Aorta (tissue), 5 donors: ENCODE measurements around the gene NEDD8. TPM values are rescaled to one million over a fixed set of nuclear protein-coding genes. Genes with fewer than 3 reads are reported as not detected.

Experiments used
- ATAC-seq: fragments of 200-7000 bp; cut with Tn5 transposase; one replicate; pipeline ENCODE4 v1.9.1; 2022; ENCODE audit warnings: moderate library complexity; ENCODE audit not compliant: low FRiP score
- DNase-seq, 2 donors: peaks; one replicate each; pipeline ENCODE4 v3.0.0-alpha.2; 2020
- H3K27ac ChIP-seq, 2 donors: one replicate each; pipeline ENCODE4 v1.5.1; 2013; ENCODE audit warnings: low read length in 2 of 2, mild to moderate bottlenecking in 2 of 2, moderate library complexity in 2 of 2, control low read depth in 1 of 2, inconsistent platforms in 1 of 2, low read depth in 1 of 2
- H3K27me3 ChIP-seq, 2 donors: one replicate each; pipeline ENCODE4 v1.6.1; 2013; ENCODE audit warnings: control low read depth in 1 of 2, low read length in 1 of 2, mild to moderate bottlenecking in 1 of 2, moderate library complexity in 1 of 2; ENCODE audit not compliant: insufficient read depth in 2 of 2, control insufficient read depth in 1 of 2
- H3K36me3 ChIP-seq, 2 donors: one replicate each; pipeline ENCODE4 v1.6.1; 2013; ENCODE audit warnings: control low read depth in 1 of 2, low read length in 1 of 2, mild to moderate bottlenecking in 1 of 2; ENCODE audit not compliant: insufficient read depth in 2 of 2, control insufficient read depth in 1 of 2
- H3K4me1 ChIP-seq, 2 donors: one replicate each; pipeline ENCODE4 v1.6.1; 2013; ENCODE audit warnings: low read length in 2 of 2, control low read depth in 1 of 2, mild to moderate bottlenecking in 1 of 2, moderate library complexity in 1 of 2; ENCODE audit not compliant: insufficient read depth in 2 of 2, control insufficient read depth in 1 of 2
- H3K4me3 ChIP-seq, 2 donors: one replicate each; pipeline ENCODE4 v1.5.1; 2013; ENCODE audit warnings: low read length in 2 of 2, control low read depth in 1 of 2, mild to moderate bottlenecking in 1 of 2
- H3K9me3 ChIP-seq: one replicate; pipeline ENCODE4 v1.6.1; 2013; ENCODE audit warnings: mild to moderate bottlenecking, low read length; ENCODE audit not compliant: control insufficient read depth
- WGBS, 2 donors: extraction: QIAGEN DNeasy Blood & Tissue Kit; methylation state at CpG; one replicate each; pipeline ENCODE4 v1.1.7; 2013; 5-methylcytosine and 5-hydroxymethylcytosine counted together
- intact Hi-C, 2 donors: fragments of 100-400 bp; cut with DNase I; formaldehyde crosslinking; loops; one replicate each; pipeline versions ENCODE4 v1.14.2 to v1.15.0; 2022
- polyA plus RNA-seq, 2 donors: library from polyadenylated mRNA; stranded (reverse); fragments of 200-250 nt; gene quantifications; one replicate each; pipeline ENCODE4 v1.2.3, GENCODE V29; 2013
- total RNA-seq, 2 donors: library from RNA; stranded (reverse); fragmentation: NEBNext Ultra II Directional; extraction: Animal tissue kit (Norgen Biotek cat#: 25700); gene quantifications; one replicate each; pipeline ENCODE4 v1.2.1, GENCODE V29; 2021
- donor health status: healthy with polysubstance abuse.
- donor health status: Bipolar disorder and iron deficiency.
- donor health status: DM: no; HTN: no; CAD: no.
- donor health status: DM: no; HTN: no; CAD: no.
- donor health status: DM: yes; HTN: yes; CAD: no.

NEDD8 gene
- total and polyA plus RNA-seq, 4 donors = 122 to 345 (median 172) TPM

DNA sequence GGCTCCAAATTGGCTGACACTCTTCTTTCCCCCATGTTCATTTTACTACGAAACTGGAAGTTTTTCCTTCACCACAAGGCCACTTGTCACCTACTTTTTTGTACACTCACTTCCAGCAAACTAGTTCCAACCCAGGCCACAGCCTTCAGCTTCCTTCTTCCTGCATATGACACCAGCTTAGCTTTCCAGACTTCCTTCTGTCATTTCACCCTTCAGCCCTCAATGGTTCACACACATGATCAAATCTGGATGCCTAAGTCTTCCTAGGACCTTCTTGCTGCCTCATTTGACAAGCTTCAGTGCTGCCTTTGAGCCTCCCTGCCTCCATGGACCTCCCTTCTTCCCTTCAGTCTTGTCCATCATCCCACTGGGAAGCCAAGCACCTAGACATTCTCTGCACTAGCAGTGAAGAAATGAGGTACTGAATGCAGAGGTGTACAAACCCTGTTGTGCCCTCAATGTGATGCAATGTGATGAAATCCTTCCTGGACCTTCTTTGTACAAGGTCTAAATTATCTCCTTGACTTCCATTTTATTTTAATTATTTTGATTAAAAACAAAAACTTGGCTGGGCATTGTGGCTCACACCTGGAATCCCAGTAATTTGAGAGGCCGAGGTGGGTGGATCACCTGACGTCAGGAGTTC is 64.6 kb downstream of the NEDD8 start:
- ATAC-seq = no peak

More for the DNA sequence above, 64.6 kb downstream of the NEDD8 start:
- H3K27me3 ChIP-seq = no peaks in the 10 kb centered on the region
- no peak for DNase-seq
- H3K36me3 ChIP-seq = peaks cover 7 to 16% of the 10 kb centered on the region in 2 donors
- intact Hi-C loops = loop anchor here in 1 of 2 donors (10.0 kb wide), 1 partner anchor 53 kb away; the partner anchor contains the start of genes DCAF11 and NRL
- H3K4me1 ChIP-seq = peaks cover 0 to 2% of the 10 kb centered on the region in 2 donors
- H3K4me3 ChIP-seq = no peak overlapping the region
- H3K9me3 ChIP-seq = no peaks in the 10 kb centered on the region
- WGBS, 2 donors = 83 to 88% methylated on average over 3 of the region's 3 CpGs
- no peak overlapping the region for H3K27ac ChIP-seq

Other genes starting within 250 kb of the NEDD8 start
Only the 30 nearest of the 34 such genes appear.
- under 1 TPM; 0.24 to 0.42 TPM for gene CARMIL3, start 180.4 kb downstream of the NEDD8 start, total RNA-seq
- under 1 TPM in 1 of 2 donors, not detected in 1; 0.43 TPM for gene CARMIL3, start 180.4 kb downstream of the NEDD8 start, polyA plus RNA-seq
- under 1 TPM; 0.71 to 0.99 TPM for gene CPNE6, start 160.8 kb downstream of the NEDD8 start, total RNA-seq
- gene CPNE6, start 160.8 kb downstream of the NEDD8 start, polyA plus RNA-seq = under 1 TPM; 0.03 to 0.25 TPM
- 10 to 100 TPM; 19.6 to 22.5 TPM for gene PCK2, start 138.1 kb downstream of the NEDD8 start, total RNA-seq
- 10 to 100 TPM; 14.7 to 82.5 TPM for gene PCK2, start 138.1 kb downstream of the NEDD8 start, polyA plus RNA-seq
- 10 to 100 TPM; 35.5 to 39.6 TPM for gene DCAF11, start 117.6 kb downstream of the NEDD8 start, total RNA-seq
- gene DCAF11, start 117.6 kb downstream of the NEDD8 start, polyA plus RNA-seq = 10 to 100 TPM; 37.3 to 41.8 TPM
- 1 to 10 TPM; 1.1 to 1.4 TPM for gene NRL, start 117.4 kb downstream of the NEDD8 start, total RNA-seq
- gene NRL, start 117.4 kb downstream of the NEDD8 start, polyA plus RNA-seq = 1 to 10 TPM in 1 of 2 donors, under 1 TPM in 1; 0.63 to 1.3 TPM
- gene FITM1, start 101.7 kb downstream of the NEDD8 start, total RNA-seq = under 1 TPM; 0.71 to 0.75 TPM
- gene FITM1, start 101.7 kb downstream of the NEDD8 start, polyA plus RNA-seq = under 1 TPM in 1 of 2 donors, not detected in 1; 0.56 TPM
- 100 to 1,000 TPM; 112 to 125 TPM for gene PSME1, start 96.2 kb downstream of the NEDD8 start, total RNA-seq
- gene PSME1, start 96.2 kb downstream of the NEDD8 start, polyA plus RNA-seq = 100 to 1,000 TPM; 206 to 210 TPM
- 10 to 100 TPM; 12.8 to 15.3 TPM for gene EMC9, start 90.8 kb downstream of the NEDD8 start, total RNA-seq
- gene EMC9, start 90.8 kb downstream of the NEDD8 start, polyA plus RNA-seq = 10 to 100 TPM; 18.3 to 41.9 TPM
- gene PSME2, start 85.8 kb downstream of the NEDD8 start, total RNA-seq = 10 to 100 TPM; 86.1 to 93.6 TPM
- 100 to 1,000 TPM; 142 to 261 TPM for gene PSME2, start 85.8 kb downstream of the NEDD8 start, polyA plus RNA-seq
- 10 to 100 TPM; 51.6 to 61.1 TPM for gene RNF31, start 84.9 kb downstream of the NEDD8 start, total RNA-seq
- 100 to 1,000 TPM in 1 of 2 donors, 1 to 10 TPM in 1; 9.1 to 167 TPM for gene RNF31, start 84.9 kb downstream of the NEDD8 start, polyA plus RNA-seq
- gene IRF9, start 71.1 kb downstream of the NEDD8 start, total RNA-seq = 100 to 1,000 TPM; 113 to 117 TPM
- gene IRF9, start 71.1 kb downstream of the NEDD8 start, polyA plus RNA-seq = 100 to 1,000 TPM in 1 of 2 donors, 10 to 100 TPM in 1; 56.0 to 111 TPM
- gene REC8, start 60.3 kb downstream of the NEDD8 start, total RNA-seq = 10 to 100 TPM; 13.2 to 18.1 TPM
- 1 to 10 TPM; 2.4 to 8.2 TPM for gene REC8, start 60.3 kb downstream of the NEDD8 start, polyA plus RNA-seq
- 10 to 100 TPM; 23.4 to 29.3 TPM for gene IPO4, start 43.6 kb downstream of the NEDD8 start, total RNA-seq
- gene IPO4, start 43.6 kb downstream of the NEDD8 start, polyA plus RNA-seq = 10 to 100 TPM in 1 of 2 donors, 1 to 10 TPM in 1; 3.4 to 11.6 TPM
- 10 to 100 TPM; 35.3 to 37.3 TPM for gene TM9SF1, start 36.9 kb downstream of the NEDD8 start, total RNA-seq
- 10 to 100 TPM; 15.8 to 35.0 TPM for gene TM9SF1, start 36.9 kb downstream of the NEDD8 start, polyA plus RNA-seq
- gene TSSK4, start 26.7 kb downstream of the NEDD8 start, total RNA-seq = under 1 TPM in 1 of 2 donors, not detected in 1; 0.39 TPM
- gene TSSK4, start 26.7 kb downstream of the NEDD8 start, polyA plus RNA-seq = not detected
- gene CHMP4A, start 18.9 kb downstream of the NEDD8 start, total RNA-seq = 10 to 100 TPM; 38.3 to 45.8 TPM
- 100 to 1,000 TPM; 130 to 179 TPM for gene CHMP4A, start 18.9 kb downstream of the NEDD8 start, polyA plus RNA-seq
- 10 to 100 TPM; 15.2 to 19.5 TPM for gene MDP1, start 16.3 kb downstream of the NEDD8 start, total RNA-seq
- 10 to 100 TPM; 38.7 to 49.6 TPM for gene MDP1, start 16.3 kb downstream of the NEDD8 start, polyA plus RNA-seq
- gene GMPR2, start 562 bp upstream of the NEDD8 start, total RNA-seq = 10 to 100 TPM; 44.6 to 59.1 TPM
- 10 to 100 TPM; 55.2 to 66.6 TPM for gene GMPR2, start 562 bp upstream of the NEDD8 start, polyA plus RNA-seq
- gene TINF2, start 10.3 kb upstream of the NEDD8 start, total RNA-seq = 10 to 100 TPM; 78.3 to 79.2 TPM
- gene TINF2, start 10.3 kb upstream of the NEDD8 start, polyA plus RNA-seq = 10 to 100 TPM; 40.9 to 48.0 TPM
- gene TGM1, start 30.8 kb upstream of the NEDD8 start, total RNA-seq = 1 to 10 TPM in 1 of 2 donors, under 1 TPM in 1; 0.52 to 5.7 TPM
- 1 to 10 TPM in 1 of 2 donors, under 1 TPM in 1; 0.88 to 1.3 TPM for gene TGM1, start 30.8 kb upstream of the NEDD8 start, polyA plus RNA-seq
- 10 to 100 TPM; 17.1 to 26.1 TPM for gene RABGGTA, start 39.2 kb upstream of the NEDD8 start, total RNA-seq
- 10 to 100 TPM; 19.0 to 40.0 TPM for gene RABGGTA, start 39.2 kb upstream of the NEDD8 start, polyA plus RNA-seq
- 10 to 100 TPM; 21.2 to 27.3 TPM for gene DHRS1, start 67.4 kb upstream of the NEDD8 start, total RNA-seq
- gene DHRS1, start 67.4 kb upstream of the NEDD8 start, polyA plus RNA-seq = 10 to 100 TPM; 29.6 to 33.2 TPM
- 10 to 100 TPM; 17.8 to 19.9 TPM for gene NOP9, start 67.5 kb upstream of the NEDD8 start, total RNA-seq
- 10 to 100 TPM in 1 of 2 donors, 1 to 10 TPM in 1; 7.9 to 10.8 TPM for gene NOP9, start 67.5 kb upstream of the NEDD8 start, polyA plus RNA-seq
- 10 to 100 TPM; 12.2 to 13.9 TPM for gene CIDEB, start 75.6 kb upstream of the NEDD8 start, total RNA-seq
- 10 to 100 TPM in 1 of 2 donors, 1 to 10 TPM in 1; 3.3 to 17.2 TPM for gene CIDEB, start 75.6 kb upstream of the NEDD8 start, polyA plus RNA-seq
- 1 to 10 TPM; 3.7 to 5.5 TPM for gene LTB4R2, start 77.8 kb upstream of the NEDD8 start, total RNA-seq
- under 1 TPM; 0.38 to 0.95 TPM for gene LTB4R2, start 77.8 kb upstream of the NEDD8 start, polyA plus RNA-seq
- gene LTB4R, start 79.1 kb upstream of the NEDD8 start, total RNA-seq = 1 to 10 TPM; 7.0 to 8.2 TPM
- 1 to 10 TPM; 2.9 to 5.2 TPM for gene LTB4R, start 79.1 kb upstream of the NEDD8 start, polyA plus RNA-seq
- gene ADCY4, start 102.7 kb upstream of the NEDD8 start, total RNA-seq = 100 to 1,000 TPM in 1 of 2 donors, 10 to 100 TPM in 1; 45.7 to 111 TPM
- gene ADCY4, start 102.7 kb upstream of the NEDD8 start, polyA plus RNA-seq = 1 to 10 TPM in 1 of 2 donors, under 1 TPM in 1; 0.25 to 6.1 TPM
- 10 to 100 TPM in 1 of 2 donors, 1 to 10 TPM in 1; 8.0 to 15.8 TPM for gene RIPK3, start 107.6 kb upstream of the NEDD8 start, total RNA-seq
- gene RIPK3, start 107.6 kb upstream of the NEDD8 start, polyA plus RNA-seq = 1 to 10 TPM; 4.0 to 6.1 TPM
- 100 to 1,000 TPM in 1 of 2 donors, 10 to 100 TPM in 1; 85.5 to 121 TPM for gene NFATC4, start 135.8 kb upstream of the NEDD8 start, total RNA-seq
- gene NFATC4, start 135.8 kb upstream of the NEDD8 start, polyA plus RNA-seq = 100 to 1,000 TPM in 1 of 2 donors, 10 to 100 TPM in 1; 23.0 to 572 TPM
- gene NYNRIN, start 166.6 kb upstream of the NEDD8 start, total RNA-seq = 10 to 100 TPM; 11.2 to 31.6 TPM
- 1 to 10 TPM; 1.8 to 5.2 TPM for gene NYNRIN, start 166.6 kb upstream of the NEDD8 start, polyA plus RNA-seq